GM12801 (cell line): ENCODE measurements around the gene UST.

ENCODE experiments used
- CTCF ChIP-seq: IDR thresholded peaks from one replicate; pipeline ENCODE4 v1.5.1; 2011; ENCODE audit warnings: control low read depth; ENCODE audit not compliant: insufficient read length; ENCODE audit errors: extremely low read depth

Gene UST

GRCh38 chr6:148892247-148892646 is 145.4 kb downstream of the UST start:
- no peak for TF ChIP-seq CTCF

- no peak for TF ChIP-seq CTCF
Observed at GRCh38 chr6:148893073-148893472, 146.2 kb downstream of the UST start.

GRCh38 chr6:148893481-148893880 is 146.7 kb downstream of the UST start:
- no peak for TF ChIP-seq CTCF

- no peak for TF ChIP-seq CTCF
Observed at GRCh38 chr6:148898376-148899014, 151.7 kb downstream of the UST start.

GRCh38 chr6:148904896-148905870 is 158.4 kb downstream of the UST start:
- TF ChIP-seq CTCF = no peak

- no peak for TF ChIP-seq CTCF
Observed at GRCh38 chr6:148905901-148906300, 159.1 kb downstream of the UST start.

- no peak for TF ChIP-seq CTCF
Observed at GRCh38 chr6:148906386-148906785, 159.6 kb downstream of the UST start.
